ENCODE data around the gene PHLDB2.

PHLDB2 gene

GRCh38 chr3:112001526-112001925 is 142.5 kb downstream of the PHLDB2 start:
- DNase-seq = no peak

GRCh38 chr3:112002096-112002971 is 143.3 kb downstream of the PHLDB2 start:
- DNase-seq = peak; percentile 55

- no peak for DNase-seq
These were observed 144.4 kb downstream of the PHLDB2 start for GRCh38 chr3:112003321-112004080.

- no peak for DNase-seq
These were observed 145.1 kb downstream of the PHLDB2 start for GRCh38 chr3:112004187-112004586.

- no peak for DNase-seq
These were observed 145.6 kb downstream of the PHLDB2 start for GRCh38 chr3:112004669-112005068.

- DNase-seq = no peak
These were observed 146.1 kb downstream of the PHLDB2 start for GRCh38 chr3:112005091-112005672.

- DNase-seq = no peak
These were observed 148.6 kb downstream of the PHLDB2 start for GRCh38 chr3:112007633-112008032.

- no peak for DNase-seq
These were observed 150.6 kb downstream of the PHLDB2 start for GRCh38 chr3:112009670-112010069.

GRCh38 chr3:112010636-112011035 is 151.6 kb downstream of the PHLDB2 start:
- DNase-seq = no peak

GRCh38 chr3:112011376-112011940 is 152.4 kb downstream of the PHLDB2 start:
- DNase-seq = no peak

- no peak for DNase-seq
These were observed 153.3 kb downstream of the PHLDB2 start for GRCh38 chr3:112012205-112012992.

GRCh38 chr3:112013058-112013783 is 154.2 kb downstream of the PHLDB2 start:
- peak; percentile 71 for DNase-seq

GRCh38 chr3:112013784-112014143 is 154.7 kb downstream of the PHLDB2 start:
- DNase-seq = no peak

- no peak for DNase-seq
These were observed 158.0 kb downstream of the PHLDB2 start for GRCh38 chr3:112017091-112017490.

- DNase-seq = no peak
These were observed 159.6 kb downstream of the PHLDB2 start for GRCh38 chr3:112018712-112019111.

GRCh38 chr3:112019716-112020115 is 160.7 kb downstream of the PHLDB2 start:
- DNase-seq = no peak

GRCh38 chr3:112020674-112021085 is 161.6 kb downstream of the PHLDB2 start:
- no peak for DNase-seq

Data from stimulated activated CD8-positive, alpha-beta memory T cell treated with anti-CD3 and anti-CD28 coated beads, Interleukin-4, amount 100 ng/mL, for 48 hours (primary cell).